ENCODE results near the gene COBLL1.

The COBLL1 gene

GRCh38 chr2:164745012-164745797 is 96.4 kb downstream of the COBLL1 start:
- Histone ChIP-seq H3K27me3 (no peaks in the 10 kb centered on the region), H3K4me1 (no peaks in the 10 kb centered on the region), H3K27ac (no peak overlapping the region), H3K4me2 (no peak overlapping the region), H3K36me3 (no peaks in the 10 kb centered on the region), H3K9ac (no peak overlapping the region), H3K9me3 (no peaks in the 10 kb centered on the region), H4K20me1 (no peaks in the 10 kb centered on the region), H3K4me3 (no peak overlapping the region)
- no peak for TF ChIP-seq Cebpa-rat (IDR thresholded peaks at IDR 0.05)

- Histone ChIP-seq H3K4me3 (no peak overlapping the region), H4K20me1 (no peaks in the 10 kb centered on the region), H3K27ac (no peak overlapping the region), H3K4me2 (no peak overlapping the region), H3K36me3 (no peaks in the 10 kb centered on the region), H3K9ac (no peak overlapping the region), H3K9me3 (no peaks in the 10 kb centered on the region), H3K27me3 (no peaks in the 10 kb centered on the region), H3K4me1 (no peaks in the 10 kb centered on the region)
- no peak for TF ChIP-seq Cebpa-rat (IDR thresholded peaks at IDR 0.05)
These were observed 98.8 kb downstream of the COBLL1 start for GRCh38 chr2:164742738-164743317.

DNA sequence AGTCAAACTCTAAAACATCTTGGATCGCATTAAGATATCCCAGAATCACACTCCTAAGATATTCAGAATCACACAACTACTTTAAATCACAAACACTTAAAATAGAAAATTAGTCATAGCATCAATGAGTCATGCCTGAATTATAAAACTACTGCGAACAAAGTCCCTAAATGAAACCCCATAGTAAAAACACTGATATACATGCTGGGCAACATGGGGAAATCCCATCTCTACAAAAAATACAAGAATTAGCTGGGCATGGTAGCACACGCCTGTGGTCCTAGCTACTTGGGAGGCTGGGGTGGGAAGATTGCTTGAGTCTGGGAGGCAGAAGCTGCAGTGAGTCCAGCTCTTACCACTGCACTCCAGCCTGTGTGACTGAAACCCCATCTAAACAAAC is 101.7 kb downstream of the COBLL1 start:
- Histone ChIP-seq H3K9ac (no peak overlapping the region), H3K4me2 (no peak overlapping the region), H3K27me3 (no peaks in the 10 kb centered on the region), H3K4me1 (peaks cover 8% of the 10 kb centered on the region), H3K36me3 (no peaks in the 10 kb centered on the region), H3K4me3 (no peak overlapping the region), H4K20me1 (no peaks in the 10 kb centered on the region), H3K9me3 (no peaks in the 10 kb centered on the region), H3K27ac (no peak overlapping the region)
- TF ChIP-seq Cebpa-rat (IDR thresholded peaks at IDR 0.05), result no peak

DNA sequence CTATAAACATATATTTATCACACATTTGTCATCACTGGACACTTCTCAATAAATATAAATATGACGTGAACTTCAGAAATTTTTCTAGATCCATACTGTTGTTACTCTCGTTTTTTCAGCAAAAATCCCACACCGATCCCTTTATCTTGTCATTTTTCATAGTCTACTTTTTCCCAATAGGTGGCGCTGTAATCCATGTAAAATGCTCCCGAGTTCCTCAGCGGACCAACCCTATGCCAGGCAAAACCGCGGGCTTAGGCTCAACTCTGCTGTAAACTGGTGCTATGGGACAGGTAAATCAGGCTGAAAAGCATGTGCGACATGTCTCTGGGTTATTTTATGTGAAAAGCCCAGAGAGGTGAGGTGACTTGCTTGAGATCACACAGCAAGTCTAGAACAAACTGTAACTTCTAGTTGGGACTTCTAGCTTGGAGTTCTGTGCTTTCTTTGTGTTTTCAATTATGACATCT is 104.0 kb downstream of the COBLL1 start:
- H3K4me3 ChIP-seq, result no peak overlapping the region
- H3K4me2 ChIP-seq, result no peak overlapping the region
- H3K9ac ChIP-seq, result no peak overlapping the region

GRCh38 chr2:164735309-164735919 is 106.2 kb downstream of the COBLL1 start:
- peaks cover 11% of the 10 kb centered on the region for H3K4me1 ChIP-seq

More for the DNA sequence above, 104.0 kb downstream of the COBLL1 start:
- TF ChIP-seq Cebpa-rat (IDR thresholded peaks at IDR 0.05), result no peak
- H3K36me3 ChIP-seq, result no peaks in the 10 kb centered on the region
- H3K4me1 ChIP-seq, result peaks cover 11% of the 10 kb centered on the region
- H3K9me3 ChIP-seq, result no peaks in the 10 kb centered on the region
- no peaks in the 10 kb centered on the region for H4K20me1 ChIP-seq
- H3K27me3 ChIP-seq, result no peaks in the 10 kb centered on the region
- H3K27ac ChIP-seq, result no peak overlapping the region

GRCh38 chr2:164734196-164734595 is 107.4 kb downstream of the COBLL1 start:
- Histone ChIP-seq H4K20me1 (no peaks in the 10 kb centered on the region), H3K4me2 (no peak overlapping the region)

More at GRCh38 chr2:164735309-164735919, 106.2 kb downstream of the COBLL1 start:
- no peaks in the 10 kb centered on the region for H3K27me3 ChIP-seq
- no peak for TF ChIP-seq Cebpa-rat (IDR thresholded peaks at IDR 0.05)
- no peak overlapping the region for H3K9ac ChIP-seq
- no peaks in the 10 kb centered on the region for H3K9me3 ChIP-seq
- H4K20me1 ChIP-seq, result no peaks in the 10 kb centered on the region
- H3K36me3 ChIP-seq, result no peaks in the 10 kb centered on the region
- no peak overlapping the region for H3K27ac ChIP-seq
- peak overlapping the region; percentile 41 for H3K4me2 ChIP-seq
- H3K4me3 ChIP-seq, result no peak overlapping the region

DNA sequence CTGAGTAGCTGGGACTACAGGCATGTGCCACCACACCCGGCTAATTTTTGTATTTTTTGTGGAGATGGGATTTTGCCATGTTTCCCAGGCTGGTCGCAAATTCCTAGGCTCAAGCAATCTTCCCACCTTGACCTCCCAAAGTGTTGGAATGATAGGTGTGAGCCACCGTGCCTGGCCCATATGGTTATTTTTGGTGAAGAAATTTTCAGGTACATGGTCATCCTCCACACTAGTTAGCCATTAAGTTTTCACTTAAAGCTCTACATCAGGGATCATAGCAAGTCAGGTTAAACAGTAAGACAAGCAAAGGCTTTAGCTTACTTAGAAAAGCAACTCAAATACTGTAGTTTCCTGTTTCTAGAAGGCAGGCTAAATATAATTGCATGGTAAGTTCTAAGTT is 116.1 kb downstream of the COBLL1 start:
- Histone ChIP-seq H3K27me3 (no peaks in the 10 kb centered on the region), H3K36me3 (no peaks in the 10 kb centered on the region), H3K9me3 (no peaks in the 10 kb centered on the region), H4K20me1 (no peaks in the 10 kb centered on the region), H3K27ac (no peak overlapping the region), H3K9ac (no peak overlapping the region), H3K4me2 (no peak overlapping the region), H3K4me3 (no peak overlapping the region), H3K4me1 (no peaks in the 10 kb centered on the region)
- no peak for TF ChIP-seq Cebpa-rat (IDR thresholded peaks at IDR 0.05)

More at GRCh38 chr2:164734196-164734595, 107.4 kb downstream of the COBLL1 start:
- Histone ChIP-seq H3K9me3 (no peaks in the 10 kb centered on the region), H3K27ac (no peak overlapping the region), H3K27me3 (no peaks in the 10 kb centered on the region), H3K9ac (no peak overlapping the region), H3K4me3 (no peak overlapping the region), H3K36me3 (no peaks in the 10 kb centered on the region), H3K4me1 (peaks cover 11% of the 10 kb centered on the region)
- no peak for TF ChIP-seq Cebpa-rat (IDR thresholded peaks at IDR 0.05)

DNA sequence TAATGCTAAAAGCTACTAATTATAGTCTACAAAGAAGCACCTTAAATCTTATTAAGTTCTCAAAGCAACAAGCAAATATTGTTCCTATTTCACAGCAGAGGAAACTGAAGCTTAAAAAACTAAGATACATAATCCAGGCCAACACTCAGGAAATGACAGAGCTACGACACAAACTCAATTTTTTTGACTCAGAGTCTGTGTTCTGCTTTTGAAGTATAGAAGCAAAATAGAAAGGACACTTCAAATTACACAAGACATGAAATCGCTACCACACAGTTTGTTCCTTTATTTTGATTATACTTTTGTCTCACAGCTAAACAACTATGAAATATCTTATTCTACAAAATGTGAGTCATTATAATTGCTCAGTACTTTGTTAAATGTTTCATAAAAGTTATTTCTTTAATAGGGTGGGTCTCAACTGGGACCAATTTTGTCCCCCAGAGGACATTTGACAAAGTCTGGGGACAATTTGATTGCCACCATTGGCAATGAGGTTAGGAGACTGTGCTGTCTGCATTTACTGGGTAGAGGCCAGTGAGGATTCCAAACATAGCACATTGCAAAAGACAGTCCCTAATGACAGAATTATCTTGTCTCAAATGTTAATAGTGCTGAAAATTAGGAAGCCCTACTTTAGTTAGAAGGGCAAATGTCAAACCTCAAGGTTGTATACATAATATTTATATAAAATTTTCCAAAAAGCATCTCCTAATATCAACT is 118.8 kb downstream of the COBLL1 start:
- H3K9me3 ChIP-seq, result no peaks in the 10 kb centered on the region

DNA sequence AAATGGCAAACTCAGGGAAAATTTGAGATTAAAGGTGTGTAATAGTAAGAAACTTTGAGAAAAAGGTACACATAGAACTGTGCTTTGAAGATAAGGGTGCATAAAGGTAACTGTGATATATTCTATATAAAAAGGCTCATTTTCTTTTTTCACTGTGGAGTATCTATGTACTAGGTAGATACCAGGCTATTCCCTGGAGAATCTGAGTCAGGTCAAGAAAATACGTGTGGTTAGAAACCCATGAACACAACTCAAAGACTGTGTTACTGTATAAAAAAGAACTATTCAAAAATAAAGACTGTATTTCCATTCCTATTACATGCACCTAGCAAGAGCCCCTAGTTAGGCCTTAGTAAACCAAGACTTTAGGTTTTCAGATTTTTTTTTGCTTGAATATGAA is 120.2 kb downstream of the COBLL1 start:
- Histone ChIP-seq H3K9me3 (no peaks in the 10 kb centered on the region), H3K27me3 (no peaks in the 10 kb centered on the region), H3K4me3 (no peak overlapping the region), H3K36me3 (no peaks in the 10 kb centered on the region), H4K20me1 (no peaks in the 10 kb centered on the region), H3K9ac (no peak overlapping the region), H3K4me2 (no peak overlapping the region), H3K27ac (no peak overlapping the region), H3K4me1 (no peaks in the 10 kb centered on the region)
- no peak for TF ChIP-seq Cebpa-rat (IDR thresholded peaks at IDR 0.05)

More for the DNA sequence above, 118.8 kb downstream of the COBLL1 start:
- H3K27ac ChIP-seq, result no peak overlapping the region
- H3K9ac ChIP-seq, result no peak overlapping the region
- H3K4me2 ChIP-seq, result no peak overlapping the region
- H4K20me1 ChIP-seq, result no peaks in the 10 kb centered on the region
- H3K27me3 ChIP-seq, result no peaks in the 10 kb centered on the region
- no peak for TF ChIP-seq Cebpa-rat (IDR thresholded peaks at IDR 0.05)
- no peaks in the 10 kb centered on the region for H3K36me3 ChIP-seq
- no peaks in the 10 kb centered on the region for H3K4me1 ChIP-seq
- H3K4me3 ChIP-seq, result no peak overlapping the region
